Lower lobe of right lung (tissue), 2 donors: ENCODE data around the gene PITPNM3. TPM values are rescaled to one million over a fixed set of nuclear protein-coding genes. Genes with fewer than 3 reads are reported as not detected.
"Not testable (repeated sequence)": the region's sequence is repeated elsewhere in the genome, so short reads cannot be mapped to it uniquely, and the experiment has no call there.

Experiments
- ATAC-seq, 2 donors: fragments of 200-7000 bp; cut with Tn5 transposase; one replicate each; pipeline ENCODE4 v1.9.1; 2020 to 2022; ENCODE audit warnings: mild to moderate bottlenecking in 2 of 2, moderate library complexity in 2 of 2
- DNase-seq: peaks from one replicate; pipeline ENCODE4 v3.0.0-alpha.2; 2020
- H3K27ac ChIP-seq: fragments of 200-600 bp; one replicate; pipeline ENCODE4 v1.8.0; 2022
- H3K27me3 ChIP-seq: fragments of 200-600 bp; one replicate; pipeline ENCODE4 v1.8.0; 2022; ENCODE audit warnings: low read depth
- H3K36me3 ChIP-seq: fragments of 200-600 bp; one replicate; pipeline ENCODE4 v1.8.0; 2022; ENCODE audit warnings: mild to moderate bottlenecking
- H3K4me1 ChIP-seq: fragments of 200-600 bp; one replicate; pipeline ENCODE4 v1.8.0; 2022
- H3K4me3 ChIP-seq: fragments of 200-600 bp; one replicate; pipeline ENCODE4 v1.8.0; 2022; ENCODE audit warnings: mild to moderate bottlenecking
- H3K9me3 ChIP-seq: fragments of 200-600 bp; one replicate; pipeline ENCODE4 v1.8.0; 2022
- intact Hi-C: fragments of 100-400 bp; cut with DNase I; formaldehyde crosslinking; loops from one replicate; pipeline ENCODE4 v1.11.0; 2022
- total RNA-seq: library from RNA; stranded (reverse); fragmentation: NEBNext Ultra II Directional; extraction: Animal tissue kit (Norgen Biotek cat#: 25700); gene quantifications from one replicate; pipeline ENCODE4 v1.2.1, GENCODE V29; 2021
- TF ChIP-seq, protein P1 (sequence below): fragments of 200-600 bp; IDR thresholded peaks from one replicate; pipeline ENCODE4 v1.8.0; 2022; ENCODE audit warnings: antibody characterized with exemption, mild to moderate bottlenecking
- donor health status: DM: no; HTN: yes; CAD: no; lungs with severe emphysema.

The PITPNM3 gene
- total RNA-seq, 1 donor from 2014 or later, result 12.3 TPM

DNA sequence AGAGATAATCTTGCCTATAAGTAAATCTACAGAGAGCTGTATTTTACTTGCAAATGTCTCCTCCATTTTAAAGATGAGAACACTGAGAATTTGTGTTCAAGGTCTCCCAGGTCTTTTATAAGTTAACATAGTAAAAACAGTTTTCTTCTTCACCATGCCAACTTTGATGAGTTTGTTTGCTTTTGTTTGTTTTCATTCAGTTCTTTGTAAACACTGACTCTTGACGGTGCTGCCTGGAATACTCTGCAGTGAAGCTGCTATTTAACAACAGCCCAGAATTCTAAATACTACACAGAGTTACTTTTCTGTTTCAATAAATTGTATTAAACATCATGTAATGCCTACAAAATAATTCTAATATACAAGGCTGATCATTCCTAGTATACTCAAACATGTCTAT lies 41.4 kb upstream of the PITPNM3 start:
- H3K36me3 ChIP-seq, result peaks cover 54% of the 10 kb centered on the region
- DNase-seq, result no peak
- no peaks in the 10 kb centered on the region for H3K9me3 ChIP-seq
- no peak for ATAC-seq
- peak overlapping the region; percentile 66 for H3K27ac ChIP-seq
- TF ChIP-seq, protein P1, sequence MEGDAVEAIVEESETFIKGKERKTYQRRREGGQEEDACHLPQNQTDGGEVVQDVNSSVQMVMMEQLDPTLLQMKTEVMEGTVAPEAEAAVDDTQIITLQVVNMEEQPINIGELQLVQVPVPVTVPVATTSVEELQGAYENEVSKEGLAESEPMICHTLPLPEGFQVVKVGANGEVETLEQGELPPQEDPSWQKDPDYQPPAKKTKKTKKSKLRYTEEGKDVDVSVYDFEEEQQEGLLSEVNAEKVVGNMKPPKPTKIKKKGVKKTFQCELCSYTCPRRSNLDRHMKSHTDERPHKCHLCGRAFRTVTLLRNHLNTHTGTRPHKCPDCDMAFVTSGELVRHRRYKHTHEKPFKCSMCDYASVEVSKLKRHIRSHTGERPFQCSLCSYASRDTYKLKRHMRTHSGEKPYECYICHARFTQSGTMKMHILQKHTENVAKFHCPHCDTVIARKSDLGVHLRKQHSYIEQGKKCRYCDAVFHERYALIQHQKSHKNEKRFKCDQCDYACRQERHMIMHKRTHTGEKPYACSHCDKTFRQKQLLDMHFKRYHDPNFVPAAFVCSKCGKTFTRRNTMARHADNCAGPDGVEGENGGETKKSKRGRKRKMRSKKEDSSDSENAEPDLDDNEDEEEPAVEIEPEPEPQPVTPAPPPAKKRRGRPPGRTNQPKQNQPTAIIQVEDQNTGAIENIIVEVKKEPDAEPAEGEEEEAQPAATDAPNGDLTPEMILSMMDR, result no peak
- H3K27me3 ChIP-seq, result no peaks in the 10 kb centered on the region
- no peak overlapping the region for H3K4me3 ChIP-seq
- peaks cover 39% of the 10 kb centered on the region for H3K4me1 ChIP-seq
- intact Hi-C loops, result no loop called here

DNA sequence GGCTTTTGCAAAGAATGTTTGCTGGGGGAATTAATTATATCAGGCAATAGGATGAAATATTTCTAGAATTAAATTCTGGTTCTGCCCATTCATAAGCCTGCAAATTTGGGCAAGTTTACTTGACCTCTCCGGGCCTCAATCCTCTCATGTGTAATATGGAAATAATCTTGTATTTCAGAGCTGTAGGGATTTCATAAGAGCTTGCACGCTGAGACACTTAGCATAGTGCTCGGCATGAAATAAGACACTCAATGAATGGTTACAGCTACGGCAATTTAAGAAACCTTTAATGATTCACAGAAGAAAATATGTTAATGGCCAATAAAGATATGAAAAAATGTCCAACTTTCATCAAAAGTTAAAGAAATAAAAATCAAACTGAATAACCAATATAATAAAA lies 40.6 kb upstream of the PITPNM3 start:
- TF ChIP-seq, protein P1, result no peak
- Histone ChIP-seq H3K27ac (no peak overlapping the region), H3K27me3 (no peaks in the 10 kb centered on the region), H3K9me3 (no peaks in the 10 kb centered on the region), H3K4me1 (peaks cover 39% of the 10 kb centered on the region), H3K36me3 (peaks cover 52% of the 10 kb centered on the region), H3K4me3 (no peak overlapping the region)
- ATAC-seq, result no peak
- intact Hi-C loops, result no loop called here
- no peak for DNase-seq

DNA sequence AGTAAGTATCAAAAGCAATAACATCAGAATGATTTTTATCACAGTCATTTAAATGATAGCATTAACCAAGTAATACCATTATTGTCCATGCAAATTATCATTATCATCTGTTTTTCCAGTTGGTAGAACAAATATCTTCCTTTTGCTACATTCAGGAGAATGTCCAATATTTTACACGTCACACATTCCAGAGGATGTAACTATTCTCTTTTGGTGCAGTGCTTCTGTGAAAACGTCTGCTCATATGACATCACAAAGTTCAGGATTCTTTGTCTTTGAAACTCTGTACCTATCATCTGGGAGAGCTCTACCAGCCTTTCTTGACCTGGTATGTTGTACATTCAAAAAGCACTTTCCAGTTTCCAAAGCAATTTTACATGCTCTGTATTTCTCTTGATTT lies 40.2 kb upstream of the PITPNM3 start:
- intact Hi-C loops, result no loop called here

DNA sequence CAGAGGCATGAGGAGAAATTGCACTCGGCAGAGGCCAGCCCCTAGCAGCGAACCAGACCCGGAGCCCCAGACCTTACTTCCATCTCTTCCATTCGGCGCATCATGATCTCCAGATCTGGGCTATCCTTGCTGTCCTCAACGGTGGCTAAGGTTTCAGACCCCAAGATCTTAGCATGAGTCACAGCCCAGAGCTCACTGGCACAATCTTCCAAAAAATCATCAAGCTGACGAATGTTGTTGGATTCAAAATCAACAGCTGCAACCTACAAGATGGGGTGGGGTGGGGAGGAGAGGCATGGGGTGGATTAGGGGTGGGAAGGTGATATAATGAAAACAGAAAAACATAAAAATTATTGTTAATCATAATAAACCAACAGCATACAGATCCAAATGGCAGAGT lies 39.7 kb upstream of the PITPNM3 start:
- Histone ChIP-seq H3K27ac (no peak overlapping the region), H3K4me1 (peaks cover 47% of the 10 kb centered on the region), H3K27me3 (no peaks in the 10 kb centered on the region), H3K4me3 (no peak overlapping the region), H3K36me3 (peaks cover 53% of the 10 kb centered on the region), H3K9me3 (no peaks in the 10 kb centered on the region)
- intact Hi-C loops, result no loop called here
- DNase-seq (no peak), ATAC-seq (no peak)
- TF ChIP-seq, protein P1, result no peak

More for the DNA sequence above, 40.2 kb upstream of the PITPNM3 start:
- TF ChIP-seq, protein P1, result no peak
- peaks cover 43% of the 10 kb centered on the region for H3K4me1 ChIP-seq
- no peak overlapping the region for H3K27ac ChIP-seq
- H3K36me3 ChIP-seq, result peaks cover 55% of the 10 kb centered on the region
- H3K9me3 ChIP-seq, result no peaks in the 10 kb centered on the region
- no peaks in the 10 kb centered on the region for H3K27me3 ChIP-seq
- ATAC-seq (no peak), DNase-seq (no peak)
- H3K4me3 ChIP-seq, result no peak overlapping the region

DNA sequence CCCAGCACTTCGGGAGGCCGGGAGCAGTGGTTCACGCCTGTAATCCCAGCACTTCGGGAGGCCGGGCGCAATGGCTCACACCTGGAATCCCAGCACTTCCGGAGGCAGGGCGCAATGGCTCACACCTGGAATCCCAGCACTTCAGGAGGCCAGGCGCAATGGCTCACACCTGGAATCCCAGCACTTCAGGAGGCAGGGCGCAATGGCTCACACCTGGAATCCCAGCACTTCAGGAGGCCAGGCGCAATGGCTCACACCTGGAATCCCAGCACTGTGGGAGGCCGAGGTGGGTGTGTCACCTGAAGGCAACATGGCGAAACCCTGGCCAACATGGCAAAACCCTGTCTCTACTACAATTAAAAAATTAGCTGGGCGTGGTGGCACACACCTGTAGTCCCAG lies 37.0 kb upstream of the PITPNM3 start:
- peaks cover 25% of the 10 kb centered on the region for H3K4me1 ChIP-seq
- intact Hi-C loops, ATAC-seq, H3K27ac ChIP-seq, H3K27me3 ChIP-seq, H3K4me3 ChIP-seq, DNase-seq, H3K9me3 ChIP-seq: not testable (repeated sequence)
- H3K36me3 ChIP-seq, result peaks cover 56% of the 10 kb centered on the region

DNA sequence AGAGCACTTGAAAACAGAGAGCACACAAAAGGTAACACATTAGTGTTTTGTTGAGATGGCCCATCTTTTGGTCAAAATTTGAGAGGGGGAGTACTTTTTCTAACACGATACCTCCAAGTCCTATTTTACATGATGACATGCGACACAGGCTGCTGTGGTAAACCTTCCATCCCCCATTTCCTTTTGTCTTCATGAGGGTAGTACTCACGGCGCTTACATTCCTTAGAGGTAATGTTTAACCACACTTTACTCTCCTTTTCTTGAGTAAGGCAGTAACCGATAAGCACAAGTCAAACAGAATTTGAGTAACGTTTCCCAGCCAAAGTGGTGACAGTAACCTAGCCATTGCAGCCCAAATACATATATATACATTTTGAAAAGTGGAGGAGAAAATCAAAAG lies 35.8 kb upstream of the PITPNM3 start:
- intact Hi-C loops, result no loop called here
- peaks cover 66% of the 10 kb centered on the region for H3K36me3 ChIP-seq
- H3K4me1 ChIP-seq, result peaks cover 13% of the 10 kb centered on the region
- peak overlapping the region; percentile 67 for H3K27ac ChIP-seq
- TF ChIP-seq, protein P1, result no peak
- H3K27me3 ChIP-seq, result no peaks in the 10 kb centered on the region
- peak; percentile 92 to 96 for ATAC-seq
- no peaks in the 10 kb centered on the region for H3K9me3 ChIP-seq
- DNase-seq, result no peak
- H3K4me3 ChIP-seq, result no peak overlapping the region
